HG03280 (cell line): ENCODE data around the gene HBA2.
"Not testable (repeated sequence)": the region's sequence is repeated elsewhere in the genome, so short reads cannot be mapped to it uniquely, and the experiment has no call there.

Experiments
- ATAC-seq: cut with Tn5 transposase; IDR thresholded peaks from one replicate; pipeline ENCODE4 v1.9.1; 2021; ENCODE audit warnings: mild to moderate bottlenecking, moderate library complexity; ENCODE audit not compliant: unreplicated experiment

The HBA2 gene

GRCh38 chr16:191831-192230 is 19.2 kb downstream of the HBA2 start:
- ATAC-seq, result no peak

GRCh38 chr16:192686-193085 is 20.0 kb downstream of the HBA2 start:
- ATAC-seq, result no peak

GRCh38 chr16:193441-193840 is 20.8 kb downstream of the HBA2 start:
- no peak for ATAC-seq

GRCh38 chr16:194516-194915 is 21.8 kb downstream of the HBA2 start:
- no peak for ATAC-seq

- ATAC-seq, result no peak
These were observed 27.7 kb downstream of the HBA2 start for GRCh38 chr16:200388-200787.

- no peak for ATAC-seq
These were observed 30.6 kb downstream of the HBA2 start for GRCh38 chr16:203246-203645.

GRCh38 chr16:204046-204445 is 31.4 kb downstream of the HBA2 start:
- ATAC-seq, result not testable (repeated sequence)

GRCh38 chr16:209359-209758 is 36.7 kb downstream of the HBA2 start:
- ATAC-seq, result not testable (repeated sequence)

- ATAC-seq, result not testable (repeated sequence)
These were observed 39.0 kb downstream of the HBA2 start for GRCh38 chr16:211631-212180.

GRCh38 chr16:212999-213398 is 40.3 kb downstream of the HBA2 start:
- no peak for ATAC-seq

GRCh38 chr16:220021-220420 is 47.3 kb downstream of the HBA2 start:
- ATAC-seq, result no peak
